ENCODE data around the gene MTRF1.

The MTRF1 gene

GRCh38 chr13:41203810-41204209, 59.6 kb downstream of the MTRF1 start:
- TF ChIP-seq CTCF (IDR thresholded peaks at IDR 0.05; ENCODE audit: extremely low read depth, missing control alignments): no peak
- DNase-seq (ENCODE audit: low spot score): no peak

- DNase-seq (ENCODE audit: low spot score): no peak
- no peak for TF ChIP-seq CTCF (IDR thresholded peaks at IDR 0.05; ENCODE audit: extremely low read depth, missing control alignments)
These were observed 63.2 kb downstream of the MTRF1 start for GRCh38 chr13:41200126-41200525.

- DNase-seq (ENCODE audit: low spot score): peak; percentile 34
- TF ChIP-seq CTCF (IDR thresholded peaks at IDR 0.05; ENCODE audit: extremely low read depth, missing control alignments): no peak
These were observed 63.9 kb downstream of the MTRF1 start for GRCh38 chr13:41199526-41199925.

- no peak for TF ChIP-seq CTCF (IDR thresholded peaks at IDR 0.05; ENCODE audit: extremely low read depth, missing control alignments)
These were observed 64.3 kb downstream of the MTRF1 start for GRCh38 chr13:41199079-41199478.

GRCh38 chr13:41196620-41197019, 66.8 kb downstream of the MTRF1 start:
- no peak for TF ChIP-seq CTCF (IDR thresholded peaks at IDR 0.05; ENCODE audit: extremely low read depth, missing control alignments)
- no peak for DNase-seq (ENCODE audit: low spot score)

More at GRCh38 chr13:41199079-41199478, 64.3 kb downstream of the MTRF1 start:
- no peak for DNase-seq (ENCODE audit: low spot score)

GRCh38 chr13:41196011-41196410, 67.4 kb downstream of the MTRF1 start:
- TF ChIP-seq CTCF (IDR thresholded peaks at IDR 0.05; ENCODE audit: extremely low read depth, missing control alignments): no peak
- DNase-seq (ENCODE audit: low spot score): no peak

GRCh38 chr13:41193919-41194824, 69.2 kb downstream of the MTRF1 start, which contains the start of gene KBTBD7:
Gene KBTBD7, minus strand, starts transcription at chr13:41194569. Its CDS starts 312 bp downstream, at chr13:41194257.
- DNase-seq (ENCODE audit: low spot score): peak; percentile 85
- TF ChIP-seq CTCF (IDR thresholded peaks at IDR 0.05; ENCODE audit: extremely low read depth, missing control alignments): no peak
